GM19193 (cell line): ENCODE results near the gene PALLD.

Source experiments
- POLR2A ChIP-seq: IDR thresholded peaks from 4 replicates; pipeline ENCODE4 v1.6.1; 2011; ENCODE audit not compliant: insufficient read depth, insufficient read length; ENCODE audit errors: extremely low read depth

PALLD gene

DNA sequence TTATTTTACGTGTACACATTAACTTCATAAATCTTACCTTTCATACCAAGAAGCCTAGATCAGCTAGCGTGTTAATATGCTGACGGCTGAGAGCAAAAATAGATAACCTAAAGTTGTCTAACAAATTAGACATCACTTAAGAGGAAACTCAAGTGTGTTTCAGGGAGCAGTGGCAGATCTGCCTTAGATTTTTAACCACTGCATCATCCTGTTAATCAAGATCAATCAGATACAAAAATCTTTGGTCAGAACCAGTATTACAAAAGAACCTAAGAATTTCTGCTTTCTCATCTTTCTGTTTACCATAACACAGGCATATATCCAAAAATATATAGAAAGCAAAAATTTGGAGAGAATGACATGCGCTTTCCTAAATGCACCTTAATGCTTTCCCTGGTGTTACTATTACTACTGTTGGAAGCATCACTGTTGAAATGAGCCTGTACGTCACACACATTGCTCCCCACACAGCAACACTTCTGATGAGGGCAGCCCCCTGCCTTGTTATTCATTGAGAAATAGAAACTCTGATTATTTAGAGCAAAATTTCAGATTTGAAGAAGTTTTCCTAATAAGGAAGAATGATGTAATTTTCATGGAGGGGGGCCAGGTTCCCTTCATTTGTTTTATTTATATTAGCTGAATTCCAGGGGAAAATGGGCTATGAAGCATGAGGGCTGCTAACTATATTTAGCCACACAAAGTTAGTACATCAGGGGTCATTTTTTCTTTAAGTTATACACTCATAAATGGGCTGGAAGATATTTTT is 360.9 kb downstream of the PALLD start:
- TF ChIP-seq POLR2A, result no peak

DNA sequence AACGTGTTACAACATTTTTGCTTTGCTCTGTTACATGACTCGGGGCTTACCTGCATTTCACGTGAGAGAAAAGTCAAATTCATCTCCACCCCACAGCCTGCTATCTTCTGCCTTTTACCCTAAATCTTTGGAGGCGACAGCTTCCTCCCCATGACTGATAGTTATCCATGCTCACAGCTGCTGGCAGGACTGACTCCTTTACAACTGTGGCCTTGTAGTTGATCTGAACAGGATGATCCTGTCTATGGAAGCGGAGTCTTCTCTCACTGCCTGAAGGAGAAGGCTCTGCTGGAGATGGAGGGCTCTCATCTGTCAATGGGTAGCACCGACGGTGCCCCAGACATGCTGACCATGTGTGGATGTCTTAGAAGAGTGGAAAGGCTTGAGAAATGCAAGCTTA is 362.2 kb downstream of the PALLD start:
- no peak for TF ChIP-seq POLR2A

DNA sequence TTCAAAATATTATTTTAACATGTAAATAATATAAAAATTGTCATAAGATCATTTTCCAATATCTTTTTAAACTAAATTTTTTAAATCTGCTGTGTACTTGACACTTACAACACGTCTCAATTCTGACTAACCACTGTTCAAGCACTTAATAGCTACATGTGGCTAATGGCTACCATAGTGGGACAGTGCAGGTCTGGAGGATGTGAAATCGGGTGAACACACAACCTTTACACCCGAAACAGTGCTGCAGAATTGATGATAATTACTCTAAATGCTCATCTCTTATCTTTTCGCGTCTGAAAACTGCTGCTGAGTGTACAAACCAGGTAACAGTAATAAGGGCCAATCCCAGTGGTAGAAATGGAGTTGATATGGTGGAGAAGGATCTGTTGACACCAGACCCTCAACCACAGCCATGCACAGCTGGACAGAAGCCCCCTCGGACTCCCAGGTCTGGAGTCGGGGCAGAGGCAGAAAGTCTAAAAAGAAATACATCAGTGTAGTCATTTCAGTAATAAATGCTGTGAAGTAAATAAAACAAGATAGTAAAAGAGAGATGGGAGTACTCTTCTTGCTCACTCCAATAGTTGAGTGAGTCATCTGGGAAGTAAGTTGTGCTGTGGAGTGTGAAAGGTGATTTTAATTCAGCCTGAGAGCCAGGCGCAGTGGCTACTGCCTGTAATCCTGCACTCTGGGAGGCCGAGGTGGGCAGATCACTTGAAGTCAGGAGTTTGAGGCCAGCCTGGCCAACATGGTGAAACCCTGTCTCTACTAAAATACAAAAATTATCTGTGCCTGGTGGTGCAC is 363.2 kb downstream of the PALLD start:
- TF ChIP-seq POLR2A, result no peak

DNA sequence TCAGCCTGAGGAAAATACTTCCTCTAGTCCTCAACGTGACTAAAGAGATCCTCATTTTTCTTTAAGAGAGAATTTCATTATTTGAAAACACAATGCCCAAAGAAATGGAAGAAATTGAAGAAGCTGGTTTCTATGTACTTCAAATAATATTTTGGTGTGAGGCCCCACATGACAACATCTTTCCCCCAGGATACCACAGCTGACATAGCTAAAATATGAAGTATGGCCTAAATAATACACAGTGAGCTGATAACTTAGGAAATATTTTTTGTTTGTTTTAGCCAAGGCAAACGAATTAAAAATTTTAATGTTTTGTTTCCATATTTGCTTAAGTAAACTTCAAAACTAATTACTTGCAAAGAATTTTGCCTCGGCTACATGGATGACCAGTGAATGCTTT is 364.0 kb downstream of the PALLD start:
- TF ChIP-seq POLR2A, result no peak

DNA sequence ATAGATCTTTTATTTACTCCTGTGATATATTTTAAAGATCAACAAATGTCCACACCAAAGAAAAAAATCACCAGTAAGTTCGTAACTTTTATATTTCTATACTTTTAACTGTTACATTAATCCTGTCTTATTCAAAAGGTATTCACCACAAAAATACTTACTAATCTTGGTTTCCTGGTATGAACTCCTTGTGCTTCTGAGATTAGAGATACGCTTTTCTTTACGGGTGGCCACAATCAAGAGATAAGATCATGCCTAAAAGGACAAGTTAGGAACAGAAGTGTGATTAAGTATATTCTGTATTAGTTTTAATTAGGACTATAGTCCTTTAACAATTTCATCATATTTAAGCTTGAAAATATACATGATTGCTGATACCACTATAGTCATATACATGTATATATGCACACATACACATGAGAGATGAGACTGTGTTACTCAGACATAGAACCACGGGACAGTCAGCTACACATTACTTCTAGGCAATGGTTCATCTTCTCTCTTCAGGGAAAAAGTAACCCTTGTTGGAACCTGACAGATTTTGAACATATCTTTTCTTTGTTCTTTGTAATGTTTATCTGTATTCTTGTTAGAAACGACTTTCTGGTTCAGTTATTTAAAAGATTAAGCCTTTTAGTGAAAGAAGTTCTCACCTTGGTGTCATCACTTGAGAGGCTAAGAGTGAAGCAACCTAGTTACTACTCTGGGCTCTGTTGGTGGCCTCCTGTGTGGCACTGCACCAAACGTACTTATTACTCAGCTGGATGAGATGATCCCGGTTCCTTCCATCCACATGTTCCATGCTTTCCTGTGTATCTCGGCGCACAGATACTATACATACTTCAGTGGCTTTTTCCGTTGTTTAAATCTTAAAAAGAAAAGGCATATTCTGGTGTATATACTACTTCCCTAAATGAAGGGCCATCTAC is 367.1 kb downstream of the PALLD start:
- no peak for TF ChIP-seq POLR2A

DNA sequence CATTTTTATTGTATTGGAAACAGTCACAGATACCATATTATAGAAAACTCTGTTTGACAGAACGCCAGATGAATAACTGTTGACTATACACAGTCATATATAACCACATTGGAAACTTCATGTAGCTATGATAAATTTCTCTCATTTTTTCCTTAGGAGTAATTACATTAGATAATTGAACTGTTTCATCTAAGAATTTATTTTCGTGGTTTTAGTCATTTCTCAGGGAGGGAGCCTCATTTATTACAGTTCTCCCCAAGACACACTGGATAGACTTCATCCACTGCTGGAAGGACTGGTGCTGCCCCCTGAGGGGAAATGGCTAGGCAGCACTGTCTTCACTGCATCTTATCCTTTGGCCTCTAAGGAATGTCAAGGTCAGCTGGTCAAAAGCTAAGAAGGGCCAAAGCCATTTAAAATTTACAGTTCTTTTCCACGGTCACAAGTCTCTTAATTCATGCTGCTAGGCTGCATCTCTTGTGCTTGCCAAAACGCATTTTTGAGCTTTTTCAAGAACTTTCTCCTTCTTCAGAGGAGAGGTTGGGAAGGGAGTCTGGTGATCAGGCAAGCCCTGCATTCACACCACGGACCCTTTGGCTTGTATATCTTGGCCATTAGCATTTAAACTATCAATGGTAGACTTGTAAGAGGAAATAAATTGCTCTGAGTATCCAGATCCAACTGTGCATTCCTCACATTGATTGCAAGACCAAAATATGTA is 368.1 kb downstream of the PALLD start:
- no peak for TF ChIP-seq POLR2A

DNA sequence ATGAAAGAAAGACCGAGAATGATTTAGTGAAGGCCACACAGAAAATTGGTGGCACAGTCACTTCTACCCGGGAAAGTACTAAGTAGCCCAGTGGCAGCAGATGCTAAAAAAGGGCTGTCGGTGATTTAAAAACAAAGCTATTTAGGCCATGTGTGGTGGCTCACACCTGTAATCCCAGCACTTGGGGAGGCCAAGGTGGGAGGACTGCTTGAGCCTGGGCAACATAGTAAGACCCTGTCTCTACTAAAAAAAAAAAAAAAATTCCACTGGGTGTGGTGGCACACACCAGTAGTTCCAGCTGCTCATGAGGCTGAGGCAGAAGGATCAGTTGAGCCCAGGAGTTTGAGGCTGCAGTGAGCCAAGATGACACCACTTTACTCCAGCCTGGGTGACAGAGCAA is 369.0 kb downstream of the PALLD start:
- no peak for TF ChIP-seq POLR2A

DNA sequence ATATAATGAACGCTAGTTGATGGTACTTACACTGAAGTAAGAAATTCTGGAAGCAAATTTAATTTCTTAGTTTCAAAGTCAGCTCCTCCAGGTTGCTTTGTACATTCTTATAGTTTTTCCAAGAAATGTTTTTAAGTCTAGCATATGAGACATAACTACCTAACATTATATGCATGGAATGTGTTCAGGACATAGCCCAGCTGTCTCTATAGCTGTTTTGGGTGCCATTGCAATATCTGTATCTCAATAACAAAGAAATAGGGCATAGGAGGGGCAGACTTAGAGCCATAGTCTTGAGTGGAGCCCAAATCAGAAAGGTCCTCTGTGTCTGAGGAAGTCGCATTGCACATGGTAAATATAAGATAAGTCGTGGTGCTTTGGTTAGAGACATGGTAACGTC is 369.8 kb downstream of the PALLD start:
- TF ChIP-seq POLR2A, result no peak

DNA sequence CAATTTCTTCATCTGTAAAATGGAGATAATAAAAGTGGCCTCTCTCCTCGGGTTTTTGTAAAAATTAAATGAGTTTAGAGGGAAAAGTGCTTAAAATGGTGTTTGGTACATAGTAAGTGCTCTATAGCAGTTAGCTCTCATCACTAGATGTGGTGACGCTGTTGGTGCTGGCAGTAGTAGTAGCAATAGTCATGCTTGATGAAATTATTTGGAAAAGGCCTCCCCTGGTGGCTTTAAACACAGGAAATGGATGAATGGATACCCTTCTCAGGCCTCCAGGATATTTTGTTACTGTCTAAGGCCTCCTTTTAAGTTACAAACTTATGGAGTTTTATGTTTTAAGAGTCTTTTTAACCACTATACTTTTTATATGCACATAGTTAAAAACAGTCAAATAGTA is 370.3 kb downstream of the PALLD start:
- no peak for TF ChIP-seq POLR2A

DNA sequence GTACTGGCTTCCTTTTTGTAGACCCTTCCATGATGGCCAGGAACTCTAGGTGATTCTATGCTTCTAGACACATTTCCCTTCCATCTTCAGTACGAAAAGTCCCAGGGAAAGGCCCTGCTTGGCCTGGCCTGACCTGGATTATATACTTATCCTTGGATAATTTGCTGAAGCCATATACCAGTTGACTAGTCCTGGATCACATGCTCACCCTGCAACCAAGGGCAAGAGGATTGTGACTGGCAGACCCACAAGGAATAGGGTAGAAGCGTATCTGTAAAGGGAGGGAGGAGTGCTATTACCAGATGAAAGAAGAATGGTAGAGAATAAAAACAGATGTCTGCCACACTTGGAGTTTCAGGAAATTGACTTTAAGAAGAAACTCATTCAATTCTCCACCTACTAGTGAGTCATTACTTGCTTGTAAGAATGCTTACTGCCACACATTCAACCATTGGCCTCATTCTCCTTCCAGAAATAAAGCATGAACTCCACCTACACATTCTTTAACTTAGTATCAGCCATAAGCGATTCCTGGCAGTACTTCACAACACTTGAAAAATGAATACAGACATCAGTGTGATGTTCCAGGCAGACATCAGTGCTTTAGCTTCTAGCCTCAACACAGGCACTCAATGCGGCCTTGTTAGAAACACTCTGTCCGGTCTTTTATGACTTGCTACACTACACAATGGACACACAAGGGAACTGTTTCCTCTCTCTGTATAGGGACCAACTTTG is 371.4 kb downstream of the PALLD start:
- no peak for TF ChIP-seq POLR2A

DNA sequence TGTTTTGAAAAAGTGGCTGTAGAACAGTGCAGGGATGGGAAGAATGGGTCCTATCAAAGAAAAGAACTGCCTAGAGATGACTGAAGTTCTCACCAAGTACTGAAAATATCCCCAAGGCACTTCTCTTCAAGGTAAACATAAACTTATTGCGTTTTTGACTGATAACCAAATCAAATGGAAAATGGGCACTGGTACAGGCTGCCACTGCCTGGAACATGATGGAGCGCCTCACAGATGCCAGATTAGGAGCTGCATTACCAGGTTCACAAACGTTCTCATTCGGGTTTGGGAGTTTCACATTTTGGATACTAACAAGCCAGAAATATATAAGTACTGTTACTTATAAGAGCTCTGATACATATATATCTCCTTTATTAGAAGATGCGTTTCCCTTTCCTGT is 371.9 kb downstream of the PALLD start:
- no peak for TF ChIP-seq POLR2A

DNA sequence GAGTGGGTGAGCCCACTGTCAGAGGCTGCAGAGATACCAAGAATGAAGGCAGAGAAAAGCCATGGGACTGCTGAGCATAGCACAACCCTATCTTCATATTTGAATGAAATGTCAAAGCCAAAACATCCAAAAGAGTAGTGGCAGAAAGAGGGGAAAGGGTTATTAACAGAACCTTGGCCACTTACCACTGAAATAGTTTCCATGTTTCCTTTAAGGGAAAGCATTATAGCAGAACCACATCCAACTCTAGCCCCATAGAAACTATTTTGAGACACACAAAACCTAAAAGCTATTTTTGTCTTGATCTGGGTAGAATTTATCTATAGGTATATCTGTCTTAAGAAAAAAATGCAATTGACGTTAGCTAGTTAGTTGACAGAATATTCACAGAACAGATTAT is 373.2 kb downstream of the PALLD start:
- no peak for TF ChIP-seq POLR2A

DNA sequence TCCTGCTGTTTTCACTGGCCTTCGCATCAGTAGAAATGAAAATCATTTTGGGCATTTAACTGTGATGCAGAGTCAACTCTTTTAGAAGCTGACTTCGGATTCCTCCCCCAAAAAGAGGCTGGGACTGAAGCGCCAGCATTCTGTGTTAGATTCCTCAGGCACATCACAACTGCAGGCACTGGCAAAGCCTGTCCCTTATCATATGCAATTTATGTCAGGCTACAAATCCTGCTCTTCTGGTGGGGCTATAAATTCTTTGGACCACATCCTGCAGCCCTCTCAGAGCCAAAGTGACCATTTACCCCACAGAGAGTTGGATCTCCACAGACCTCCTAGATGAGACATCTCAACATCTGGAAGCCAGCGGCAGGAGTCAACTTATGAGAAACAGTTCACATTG is 374.8 kb downstream of the PALLD start:
- TF ChIP-seq POLR2A, result no peak

DNA sequence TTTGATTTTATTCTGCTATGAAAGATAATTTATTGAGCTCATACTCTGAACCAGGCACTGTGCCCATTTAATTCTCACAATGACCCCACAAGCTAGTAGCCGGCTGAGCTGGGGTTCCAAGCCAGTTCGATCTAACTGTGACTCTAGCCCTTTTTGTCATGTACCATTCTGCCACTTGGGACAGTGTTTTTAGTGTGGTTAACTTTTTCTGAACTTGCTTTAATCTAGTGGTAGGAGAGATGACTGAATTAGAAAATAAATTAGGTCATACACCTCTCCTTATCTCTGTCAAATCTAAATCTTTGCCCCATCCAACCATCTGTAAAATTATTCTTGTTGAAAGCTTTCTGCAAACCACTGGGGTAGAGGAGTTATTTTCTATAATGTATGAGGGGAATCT is 377.2 kb downstream of the PALLD start:
- TF ChIP-seq POLR2A, result no peak
